Measurements from ENCODE around the gene GGCT.

- TF ChIP-seq, protein P1, sequence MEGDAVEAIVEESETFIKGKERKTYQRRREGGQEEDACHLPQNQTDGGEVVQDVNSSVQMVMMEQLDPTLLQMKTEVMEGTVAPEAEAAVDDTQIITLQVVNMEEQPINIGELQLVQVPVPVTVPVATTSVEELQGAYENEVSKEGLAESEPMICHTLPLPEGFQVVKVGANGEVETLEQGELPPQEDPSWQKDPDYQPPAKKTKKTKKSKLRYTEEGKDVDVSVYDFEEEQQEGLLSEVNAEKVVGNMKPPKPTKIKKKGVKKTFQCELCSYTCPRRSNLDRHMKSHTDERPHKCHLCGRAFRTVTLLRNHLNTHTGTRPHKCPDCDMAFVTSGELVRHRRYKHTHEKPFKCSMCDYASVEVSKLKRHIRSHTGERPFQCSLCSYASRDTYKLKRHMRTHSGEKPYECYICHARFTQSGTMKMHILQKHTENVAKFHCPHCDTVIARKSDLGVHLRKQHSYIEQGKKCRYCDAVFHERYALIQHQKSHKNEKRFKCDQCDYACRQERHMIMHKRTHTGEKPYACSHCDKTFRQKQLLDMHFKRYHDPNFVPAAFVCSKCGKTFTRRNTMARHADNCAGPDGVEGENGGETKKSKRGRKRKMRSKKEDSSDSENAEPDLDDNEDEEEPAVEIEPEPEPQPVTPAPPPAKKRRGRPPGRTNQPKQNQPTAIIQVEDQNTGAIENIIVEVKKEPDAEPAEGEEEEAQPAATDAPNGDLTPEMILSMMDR (IDR thresholded peaks at IDR 0.05) = no peak
- no peak for TF ChIP-seq POLR2A (IDR thresholded peaks at IDR 0.05)
Observed at GRCh38 chr7:30465046-30465810, 39.4 kb downstream of the GGCT start.
